Panc1 (cell line): ENCODE results near the gene HKDC1.
"Not testable (repeated sequence)": the region's sequence is repeated elsewhere in the genome, so short reads cannot be mapped to it uniquely, and the experiment has no call there.

Experiments used
- CTCF ChIP-seq: fragments of 450-650 bp; IDR thresholded peaks from 2 replicates; pipeline ENCODE4 v1.5.1; 2017; ENCODE audit warnings: mild to moderate bottlenecking
- TCF7L2 ChIP-seq: IDR thresholded peaks from 2 replicates; pipeline ENCODE4 v1.6.1; 2011; ENCODE audit warnings: mild to moderate bottlenecking, low read depth, low read length, inconsistent platforms

- not testable (repeated sequence) for TF ChIP-seq CTCF, TCF7L2
Measured at GRCh38 chr10:69308304-69308703, 88.2 kb downstream of the HKDC1 start.
